MM.1S (cell line): ENCODE data around the gene CAB39.

Source experiments
- DNase-seq: peaks from one replicate; pipeline ENCODE4 v3.0.0-alpha.2; 2015
- H2AFZ ChIP-seq: fragments of 300-600 bp; sonication (generic); 2 replicates; pipeline ENCODE4 v1.6.0; 2016; ENCODE audit warnings: antibody characterized with exemption, low read length
- H3F3A ChIP-seq: fragments of 300-600 bp; sonication (generic); 2 replicates; pipeline ENCODE4 v1.6.1; 2016; ENCODE audit warnings: mild to moderate bottlenecking, antibody characterized with exemption, low read length, moderate library complexity, mixed read lengths; ENCODE audit not compliant: insufficient read depth
- H3K27ac ChIP-seq: fragments of 300-600 bp; sonication (generic); 2 replicates; pipeline ENCODE4 v1.5.1; 2016; ENCODE audit warnings: mild to moderate bottlenecking, low read length
- H3K27me3 ChIP-seq: fragments of 300-600 bp; sonication (generic); replicated peaks from 2 replicates; pipeline ENCODE4 v1.6.0; 2016; ENCODE audit warnings: low read length; ENCODE audit not compliant: insufficient read depth
- H3K36me3 ChIP-seq: fragments of 300-600 bp; sonication (generic); replicated peaks from 2 replicates; pipeline ENCODE4 v1.6.1; 2016; ENCODE audit warnings: mild to moderate bottlenecking, low read length, mixed read lengths; ENCODE audit not compliant: insufficient read depth
- H3K4me1 ChIP-seq: fragments of 300-600 bp; sonication (generic); 2 replicates; pipeline ENCODE4 v1.6.1; 2016; ENCODE audit warnings: low read length, mixed read lengths
- H3K4me2 ChIP-seq: fragments of 300-600 bp; sonication (generic); 2 replicates; pipeline ENCODE4 v1.6.0; 2016; ENCODE audit warnings: low read depth, low read length
- H3K4me3 ChIP-seq: fragments of 300-600 bp; sonication (generic); 2 replicates; pipeline ENCODE4 v1.5.1; 2016; ENCODE audit warnings: low read length, mixed read lengths
- H3K79me2 ChIP-seq: fragments of 300-600 bp; sonication (generic); 2 replicates; pipeline ENCODE4 v1.6.1; 2016; ENCODE audit warnings: mixed run types, low read length, mixed read lengths
- H3K9ac ChIP-seq: fragments of 300-600 bp; sonication (generic); 2 replicates; pipeline ENCODE4 v1.6.1; 2016; ENCODE audit warnings: low read length, mixed read lengths
- H3K9me2 ChIP-seq: fragments of 300-600 bp; sonication (generic); replicated peaks from 2 replicates; pipeline ENCODE4 v1.6.1; 2016; ENCODE audit warnings: mild to moderate bottlenecking, low read length, mixed read lengths; ENCODE audit not compliant: insufficient read depth
- H3K9me3 ChIP-seq: fragments of 300-600 bp; sonication (generic); replicated peaks from 2 replicates; pipeline ENCODE4 v1.6.1; 2016; ENCODE audit warnings: mild to moderate bottlenecking, low read length, mixed read lengths; ENCODE audit not compliant: insufficient read depth
- H4K20me1 ChIP-seq: fragments of 300-600 bp; sonication (generic); 2 replicates; pipeline ENCODE4 v1.6.1; 2016; ENCODE audit warnings: mild to moderate bottlenecking, low read length, moderate library complexity, mixed read lengths; ENCODE audit not compliant: insufficient read depth
- EZH2 ChIP-seq: fragments of 300-600 bp; sonication (generic); optimal IDR thresholded peaks from 2 replicates; pipeline ENCODE3; 2017; ENCODE audit warnings: low read depth, mild to moderate bottlenecking, antibody characterized with exemption, low read length, mixed read lengths
- EZH2phosphoT487 ChIP-seq: fragments of 300-600 bp; sonication (generic); IDR thresholded peaks from 2 replicates; pipeline ENCODE4 v1.6.1; 2018; ENCODE audit warnings: antibody characterized with exemption, low read length
- TF ChIP-seq, protein P1 (sequence below): fragments of 300-600 bp; sonication (generic); IDR thresholded peaks from 2 replicates; pipeline ENCODE4 v1.5.1; 2016; ENCODE audit warnings: antibody characterized with exemption, low read length, mixed read lengths

The CAB39 gene

DNA sequence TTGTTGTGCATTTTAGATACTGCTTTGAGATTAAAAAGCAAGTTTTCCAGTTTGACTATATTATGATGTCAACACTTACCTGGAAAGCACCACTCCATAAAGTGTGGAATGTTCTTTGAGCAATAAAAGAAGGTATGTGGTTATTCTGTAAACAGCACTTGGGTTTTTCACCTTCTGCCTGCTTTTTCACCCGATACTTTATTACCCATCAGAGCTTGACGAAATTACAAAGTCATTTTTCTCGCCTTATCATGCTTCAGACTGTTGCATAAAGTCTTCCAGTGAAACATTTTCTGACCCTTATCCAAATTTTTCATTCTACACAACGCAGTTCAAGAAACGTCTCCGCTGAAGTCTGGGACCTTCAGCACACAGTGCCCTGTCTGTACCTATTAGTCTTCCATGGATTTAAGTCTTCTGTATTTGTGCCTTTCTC lies 25.2 kb downstream of the CAB39 start:
- H2AFZ ChIP-seq = no peak overlapping the region
- no peaks in the 10 kb centered on the region for H3K36me3 ChIP-seq
- no peaks in the 10 kb centered on the region for H3F3A ChIP-seq
- TF ChIP-seq EZH2phosphoT487 (no peak), EZH2 (no peak)
- TF ChIP-seq, protein P1, sequence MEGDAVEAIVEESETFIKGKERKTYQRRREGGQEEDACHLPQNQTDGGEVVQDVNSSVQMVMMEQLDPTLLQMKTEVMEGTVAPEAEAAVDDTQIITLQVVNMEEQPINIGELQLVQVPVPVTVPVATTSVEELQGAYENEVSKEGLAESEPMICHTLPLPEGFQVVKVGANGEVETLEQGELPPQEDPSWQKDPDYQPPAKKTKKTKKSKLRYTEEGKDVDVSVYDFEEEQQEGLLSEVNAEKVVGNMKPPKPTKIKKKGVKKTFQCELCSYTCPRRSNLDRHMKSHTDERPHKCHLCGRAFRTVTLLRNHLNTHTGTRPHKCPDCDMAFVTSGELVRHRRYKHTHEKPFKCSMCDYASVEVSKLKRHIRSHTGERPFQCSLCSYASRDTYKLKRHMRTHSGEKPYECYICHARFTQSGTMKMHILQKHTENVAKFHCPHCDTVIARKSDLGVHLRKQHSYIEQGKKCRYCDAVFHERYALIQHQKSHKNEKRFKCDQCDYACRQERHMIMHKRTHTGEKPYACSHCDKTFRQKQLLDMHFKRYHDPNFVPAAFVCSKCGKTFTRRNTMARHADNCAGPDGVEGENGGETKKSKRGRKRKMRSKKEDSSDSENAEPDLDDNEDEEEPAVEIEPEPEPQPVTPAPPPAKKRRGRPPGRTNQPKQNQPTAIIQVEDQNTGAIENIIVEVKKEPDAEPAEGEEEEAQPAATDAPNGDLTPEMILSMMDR = no peak
- no peak overlapping the region for H3K4me3 ChIP-seq
- peaks cover 93% of the 10 kb centered on the region for H3K79me2 ChIP-seq
- no peaks in the 10 kb centered on the region for H3K9me3 ChIP-seq
- H3K9ac ChIP-seq = no peak overlapping the region
- DNase-seq = no peak
- no peaks in the 10 kb centered on the region for H3K4me1 ChIP-seq
- H3K27ac ChIP-seq = no peak overlapping the region
- no peaks in the 10 kb centered on the region for H3K27me3 ChIP-seq
- no peaks in the 10 kb centered on the region for H3K9me2 ChIP-seq
- no peak overlapping the region for H3K4me2 ChIP-seq
- H4K20me1 ChIP-seq = no peaks in the 10 kb centered on the region

DNA sequence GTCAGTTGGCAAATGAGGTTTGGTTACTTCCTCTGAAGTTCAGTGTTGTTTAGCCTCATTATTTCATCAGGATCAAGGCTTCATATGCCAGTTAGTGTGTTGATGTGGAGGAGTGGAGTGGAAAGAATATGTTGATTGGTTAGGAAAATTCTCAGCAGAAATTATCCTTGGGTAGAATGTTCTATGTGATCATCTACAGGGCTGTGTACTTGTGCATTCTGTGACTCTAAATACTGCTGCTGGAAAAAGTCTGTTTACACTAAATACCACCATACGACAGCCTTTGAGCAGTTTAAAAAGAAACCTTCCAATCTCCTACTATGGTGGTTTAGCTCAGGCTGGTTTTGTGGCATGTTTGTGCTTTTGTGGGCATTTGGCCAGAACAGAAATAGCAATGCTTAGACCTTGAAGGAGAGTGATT lies 25.8 kb downstream of the CAB39 start:
- H3K9me3 ChIP-seq = no peaks in the 10 kb centered on the region
- no peak overlapping the region for H3K4me3 ChIP-seq
- TF ChIP-seq, protein P1 = no peak
- no peak for TF ChIP-seq EZH2phosphoT487
- H3K4me1 ChIP-seq = no peaks in the 10 kb centered on the region
- H3K79me2 ChIP-seq = peaks cover 92% of the 10 kb centered on the region
- no peak overlapping the region for H3K27ac ChIP-seq
- H3K27me3 ChIP-seq = no peaks in the 10 kb centered on the region
- H3K4me2 ChIP-seq = no peak overlapping the region
- no peaks in the 10 kb centered on the region for H4K20me1 ChIP-seq
- no peaks in the 10 kb centered on the region for H3K9me2 ChIP-seq
- no peaks in the 10 kb centered on the region for H3F3A ChIP-seq
- no peak overlapping the region for H3K9ac ChIP-seq
- no peaks in the 10 kb centered on the region for H3K36me3 ChIP-seq
- H2AFZ ChIP-seq = no peak overlapping the region
- no peak for DNase-seq

DNA sequence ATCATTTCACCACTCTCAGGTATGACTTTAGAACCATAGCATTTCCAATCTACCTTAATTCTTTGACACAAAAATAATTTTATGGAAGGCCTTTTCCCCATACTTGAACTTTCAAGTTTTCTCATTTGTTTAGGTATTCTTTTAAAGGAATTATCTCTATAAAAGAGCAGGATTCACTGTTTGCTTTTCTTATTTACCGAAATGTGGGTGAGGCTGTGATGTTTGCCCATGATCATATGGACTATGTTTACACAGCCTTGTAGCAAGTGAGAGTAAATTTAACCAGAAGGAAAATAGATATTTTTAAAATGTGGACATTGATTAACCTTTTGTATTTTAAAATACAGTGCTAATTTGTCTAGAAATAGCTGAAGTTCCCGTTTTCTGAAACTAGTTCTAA lies 26.3 kb downstream of the CAB39 start:
- H3K4me3 ChIP-seq = no peak overlapping the region
- no peak overlapping the region for H3K4me2 ChIP-seq
- peaks cover 86% of the 10 kb centered on the region for H3K79me2 ChIP-seq
- no peak for TF ChIP-seq EZH2
- TF ChIP-seq, protein P1 = no peak
- TF ChIP-seq EZH2phosphoT487 = no peak
- no peaks in the 10 kb centered on the region for H3K9me3 ChIP-seq
- H3K36me3 ChIP-seq = no peaks in the 10 kb centered on the region
- H3F3A ChIP-seq = no peaks in the 10 kb centered on the region
- no peak overlapping the region for H2AFZ ChIP-seq
- H3K9me2 ChIP-seq = no peaks in the 10 kb centered on the region
- H4K20me1 ChIP-seq = no peaks in the 10 kb centered on the region
- no peaks in the 10 kb centered on the region for H3K4me1 ChIP-seq
- no peak overlapping the region for H3K27ac ChIP-seq
- H3K9ac ChIP-seq = no peak overlapping the region
- DNase-seq = no peak
- no peaks in the 10 kb centered on the region for H3K27me3 ChIP-seq
